Superior temporal gyrus (tissue), 1 donor: ENCODE data around the gene FBRSL1.
"Not testable (repeated sequence)": the region's sequence is repeated elsewhere in the genome, so short reads cannot be mapped to it uniquely, and the experiment has no call there.

Experiments used
- DNase-seq: peaks from one replicate; pipeline ENCODE4 v3.0.0-alpha.2; 2016; ENCODE audit errors: extremely low spot score

Gene FBRSL1

DNA sequence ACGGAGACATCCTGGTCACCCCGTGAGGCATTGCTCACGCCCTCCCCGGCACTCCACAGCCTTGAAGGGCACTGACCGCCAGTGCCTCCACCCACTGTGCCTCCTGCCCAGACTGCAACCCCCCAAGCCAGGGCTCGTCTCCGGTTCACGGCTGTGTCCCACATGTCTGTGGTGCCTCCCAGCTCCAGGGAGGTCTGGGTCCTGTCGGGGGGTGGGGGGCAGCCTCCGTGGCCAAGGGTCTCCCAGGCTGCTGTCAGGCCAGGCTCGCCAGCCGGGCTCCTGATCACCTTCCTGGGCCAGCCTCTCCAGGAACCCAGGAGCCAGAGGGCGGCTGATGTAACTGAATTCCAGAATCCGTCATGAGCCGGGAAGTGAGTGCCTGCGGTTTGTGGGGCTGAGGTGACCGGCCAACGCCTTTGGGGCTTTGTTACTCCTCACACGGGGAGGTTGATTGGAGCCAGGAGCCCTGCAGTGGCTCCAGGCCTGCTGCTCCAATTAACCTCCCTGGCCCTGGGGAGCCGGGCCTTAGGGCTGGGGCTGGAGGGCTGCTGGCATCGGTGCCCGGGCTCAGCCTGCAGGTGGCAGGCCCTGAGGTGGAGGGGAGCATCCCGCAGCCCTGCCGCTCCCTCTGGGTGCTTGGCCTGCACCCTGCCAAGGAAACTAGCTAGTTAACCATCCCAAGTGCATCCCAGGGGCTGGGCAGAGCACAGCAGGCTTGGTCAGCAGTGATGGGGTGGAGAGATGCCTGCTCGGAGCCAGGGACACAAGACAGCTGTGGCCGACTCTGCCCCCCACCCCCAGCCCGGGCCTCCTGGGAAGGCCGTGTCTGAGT, 36.4 kb upstream of the FBRSL1 start:
- DNase-seq, result no peak

- no peak for DNase-seq
Measured at GRCh38 chr12:132454193-132454932, 35.6 kb upstream of the FBRSL1 start.

DNA sequence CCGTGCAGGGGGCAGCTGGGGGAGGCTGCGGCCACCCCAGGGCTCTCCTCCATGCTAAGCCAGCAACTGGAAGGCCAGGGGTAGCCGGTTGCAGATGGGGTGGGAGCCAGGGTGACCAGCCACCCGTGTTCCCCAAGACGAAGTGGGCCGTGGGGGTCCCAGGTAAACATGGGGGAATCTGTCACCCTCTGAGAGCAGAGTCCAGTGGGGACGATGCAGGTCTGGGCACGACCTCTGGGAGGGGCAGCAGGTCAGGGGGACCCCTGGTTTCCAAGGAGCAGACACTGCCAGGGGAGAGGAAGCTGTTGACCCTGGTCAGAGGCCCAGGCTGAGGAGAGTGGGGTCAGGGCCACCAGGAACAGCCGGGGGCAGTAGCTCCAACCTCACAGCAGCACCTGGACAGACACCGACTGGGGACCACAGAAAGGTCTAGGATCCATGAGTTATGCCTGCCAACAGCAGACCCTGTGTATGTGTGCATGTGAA, 35.0 kb upstream of the FBRSL1 start:
- no peak for DNase-seq

DNA sequence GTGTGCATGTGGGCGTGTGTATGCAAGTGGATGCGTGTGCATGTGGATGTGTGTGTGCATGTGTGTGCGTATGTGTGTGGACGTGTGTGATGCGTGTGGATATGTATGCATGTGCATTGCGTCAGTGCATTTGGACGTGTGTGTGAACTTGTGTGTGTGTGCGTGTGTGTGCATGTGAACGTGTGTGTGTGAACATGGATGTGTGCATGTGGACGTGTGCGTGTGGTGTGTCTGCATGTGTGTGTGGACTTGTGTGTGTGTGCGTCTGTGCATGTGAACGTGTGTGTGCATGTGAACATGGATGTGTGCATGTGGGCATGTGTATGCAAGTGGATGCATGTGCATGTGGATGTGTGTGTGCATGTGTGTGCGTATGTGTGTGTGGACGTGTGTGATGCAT, 34.4 kb upstream of the FBRSL1 start:
- DNase-seq, result no peak

DNA sequence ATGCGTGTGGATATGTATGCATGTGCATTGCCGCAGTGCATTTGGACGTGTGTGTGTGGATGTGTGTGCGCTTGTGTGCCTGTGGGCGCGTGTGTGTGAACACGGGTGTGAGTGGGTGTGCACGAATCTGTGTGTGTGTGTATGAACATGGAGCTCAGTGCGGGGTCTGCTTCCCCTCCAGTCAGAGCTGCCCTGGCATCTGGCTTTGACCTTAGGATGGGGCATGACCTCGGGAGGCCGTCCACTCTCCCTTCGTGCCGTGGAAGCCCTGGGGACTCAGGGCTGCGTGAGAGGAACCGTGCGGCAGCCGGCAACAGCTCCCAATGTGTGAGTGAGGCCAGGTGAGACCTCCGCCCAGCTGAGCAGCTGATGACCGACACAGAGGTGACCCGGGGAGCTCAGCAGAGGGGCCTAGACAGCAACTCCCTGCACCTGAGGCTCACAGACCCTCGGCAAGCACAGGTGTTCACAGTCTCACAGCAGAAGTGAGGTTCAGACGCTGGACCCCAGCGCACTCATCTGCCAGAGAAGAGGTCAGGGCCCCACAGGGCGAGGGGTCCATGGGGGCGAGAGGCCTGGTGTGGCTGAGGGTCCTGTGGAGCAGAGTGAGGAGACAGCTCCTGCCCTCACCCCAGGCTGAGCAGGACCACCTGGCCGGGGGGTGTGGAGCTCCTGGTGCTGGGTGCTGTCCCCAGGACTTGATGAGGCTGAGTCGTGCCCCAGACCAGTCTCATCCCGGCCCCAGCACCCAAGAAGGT, 33.6 kb upstream of the FBRSL1 start:
- no peak for DNase-seq

GRCh38 chr12:132456944-132457495, 32.9 kb upstream of the FBRSL1 start:
- DNase-seq, result no peak

DNA sequence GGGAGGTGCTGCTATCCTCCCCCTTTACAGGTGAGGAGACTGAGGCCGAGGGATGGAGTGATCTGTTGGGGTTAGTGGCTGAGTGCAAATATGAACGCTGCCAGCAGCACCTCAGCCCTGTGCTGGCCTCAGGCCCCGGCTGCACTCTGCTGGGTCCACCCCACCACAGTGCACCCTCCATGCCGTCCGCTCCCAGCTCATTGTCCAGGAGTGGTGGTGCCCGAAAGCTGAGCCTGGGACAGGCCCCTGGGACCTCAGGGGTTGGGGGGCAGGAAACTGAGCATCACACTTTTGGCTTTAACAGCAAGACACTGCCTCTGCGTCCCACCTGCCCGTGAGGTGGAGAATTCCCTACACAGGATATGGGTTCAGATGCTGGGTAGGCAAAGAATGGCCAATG, 31.5 kb upstream of the FBRSL1 start:
- no peak for DNase-seq

DNA sequence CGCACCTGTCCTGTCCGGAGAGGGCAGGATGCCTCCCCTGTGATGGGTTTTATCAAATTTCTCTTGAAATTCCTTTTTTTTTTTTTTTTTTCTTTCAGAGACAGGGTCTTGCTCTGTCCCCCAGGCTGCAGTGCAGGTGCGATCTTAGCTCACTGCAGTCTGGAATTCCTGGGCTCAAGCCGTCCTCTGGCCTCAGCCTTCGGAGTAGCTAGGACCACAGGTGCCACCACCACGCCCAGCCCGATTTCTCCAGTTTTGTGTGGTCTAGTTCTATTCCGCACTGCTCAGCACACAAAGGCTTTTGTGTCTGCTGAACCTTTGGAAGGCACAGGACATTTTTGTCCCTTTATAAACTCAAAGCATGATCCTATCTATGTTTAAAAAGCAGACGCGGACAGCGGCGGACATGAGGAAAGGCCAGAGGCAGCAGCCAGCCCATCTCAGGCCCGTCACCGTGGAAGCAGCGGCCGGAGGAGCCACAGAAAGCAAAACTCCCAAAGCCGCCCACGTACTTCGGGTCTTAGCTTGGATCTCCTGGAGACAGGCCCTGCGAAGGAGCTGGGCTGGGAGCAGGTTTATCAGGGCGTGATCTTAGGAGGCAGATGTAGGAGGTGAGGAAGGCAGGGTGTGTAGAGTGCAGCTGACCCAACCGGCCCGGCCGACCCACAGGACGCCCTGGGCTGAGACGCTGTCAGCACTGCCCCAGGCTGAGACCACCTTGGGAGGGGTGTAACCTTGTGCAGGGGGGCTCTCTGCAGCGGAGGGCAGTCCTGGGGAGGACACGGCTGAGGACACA, 30.9 kb upstream of the FBRSL1 start:
- no peak for DNase-seq

- no peak for DNase-seq
Measured at GRCh38 chr12:132460571-132460970, 29.4 kb upstream of the FBRSL1 start.

DNA sequence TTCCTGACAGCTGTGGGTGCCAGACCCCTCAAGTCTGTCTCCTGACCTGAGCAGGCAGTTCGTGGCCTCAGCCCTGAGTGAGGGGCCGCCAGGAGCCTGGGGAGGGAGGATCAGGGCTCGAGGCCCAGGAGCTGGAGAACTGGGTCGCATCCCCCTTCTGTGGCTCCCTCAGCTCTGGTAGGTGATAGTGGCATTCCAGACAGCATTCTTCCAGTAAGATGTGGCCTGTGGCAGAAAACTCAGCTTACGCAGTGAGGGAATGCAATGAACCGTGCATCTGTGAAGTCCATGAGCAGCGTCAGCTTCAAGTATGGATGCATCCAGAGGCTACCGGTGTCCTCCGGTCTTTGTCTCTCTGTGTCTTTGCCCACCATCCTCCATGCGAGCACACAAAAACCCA, 28.4 kb upstream of the FBRSL1 start:
- no peak for DNase-seq

- no peak for DNase-seq
Measured at GRCh38 chr12:132462788-132463187, 27.2 kb upstream of the FBRSL1 start.

DNA sequence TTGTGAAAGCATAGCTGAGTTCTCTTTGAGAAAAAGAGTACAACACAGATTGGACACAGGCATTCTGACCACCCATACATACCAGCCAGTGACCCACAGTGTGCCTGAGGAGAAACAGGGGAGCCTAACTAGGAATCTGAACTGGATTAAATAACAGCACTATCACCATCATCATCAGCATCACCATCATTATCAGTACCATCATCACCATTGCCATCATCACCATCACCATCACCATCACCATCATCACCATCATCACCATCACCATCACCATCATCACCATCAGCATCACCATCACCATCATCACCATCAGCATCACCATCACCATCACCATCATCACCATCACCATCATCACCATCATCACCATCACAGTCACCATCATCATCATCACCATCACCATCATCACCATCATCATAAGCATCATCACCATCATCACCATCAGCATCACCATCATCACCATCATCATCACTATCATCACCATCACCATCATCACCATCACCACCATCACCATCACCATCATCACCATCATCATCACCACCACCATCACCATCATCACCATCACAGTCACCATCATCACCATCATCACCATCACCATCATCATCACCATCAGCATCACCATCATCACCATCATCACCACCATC, 26.5 kb upstream of the FBRSL1 start:
- DNase-seq, result not testable (repeated sequence)

DNA sequence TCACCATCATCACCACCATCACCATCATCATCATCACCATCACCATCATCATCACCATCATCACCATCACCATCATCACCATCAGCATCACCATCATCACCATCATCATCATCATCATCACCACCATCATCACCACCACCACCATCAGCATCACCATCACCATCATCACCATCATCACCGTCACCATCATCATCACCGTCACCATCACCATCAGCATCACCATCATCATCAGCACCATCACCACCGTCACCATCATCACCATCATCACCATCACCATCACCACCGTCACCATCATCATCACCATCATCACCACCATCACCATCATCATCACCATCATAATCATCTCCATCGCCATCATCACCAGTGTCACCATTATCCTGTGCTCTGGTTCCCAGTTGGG, 25.6 kb upstream of the FBRSL1 start:
- not testable (repeated sequence) for DNase-seq

DNA sequence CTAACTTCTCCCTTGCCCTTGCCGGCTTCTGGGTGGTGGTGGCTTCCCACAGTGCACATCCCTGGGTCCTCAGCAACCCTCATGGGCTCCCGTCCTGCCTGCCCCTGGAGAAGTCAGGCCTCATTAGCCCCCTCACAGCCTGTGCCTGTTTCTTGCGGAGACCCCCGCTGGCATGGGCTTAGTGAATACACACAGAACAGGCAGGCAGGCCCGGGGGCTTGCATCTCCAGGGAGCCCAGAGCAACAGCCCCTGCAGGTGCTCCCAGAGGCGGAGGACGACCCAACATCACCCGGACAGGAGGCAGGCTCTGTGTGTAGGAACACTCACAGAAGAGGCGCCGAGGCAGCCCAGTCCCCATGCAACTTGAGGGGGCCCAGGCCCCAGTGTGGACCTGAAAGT, 25.1 kb upstream of the FBRSL1 start:
- DNase-seq, result no peak

- no peak for DNase-seq
Measured at GRCh38 chr12:132465269-132466190, 24.4 kb upstream of the FBRSL1 start.

GRCh38 chr12:132466241-132467201, 23.4 kb upstream of the FBRSL1 start:
- DNase-seq, result no peak

DNA sequence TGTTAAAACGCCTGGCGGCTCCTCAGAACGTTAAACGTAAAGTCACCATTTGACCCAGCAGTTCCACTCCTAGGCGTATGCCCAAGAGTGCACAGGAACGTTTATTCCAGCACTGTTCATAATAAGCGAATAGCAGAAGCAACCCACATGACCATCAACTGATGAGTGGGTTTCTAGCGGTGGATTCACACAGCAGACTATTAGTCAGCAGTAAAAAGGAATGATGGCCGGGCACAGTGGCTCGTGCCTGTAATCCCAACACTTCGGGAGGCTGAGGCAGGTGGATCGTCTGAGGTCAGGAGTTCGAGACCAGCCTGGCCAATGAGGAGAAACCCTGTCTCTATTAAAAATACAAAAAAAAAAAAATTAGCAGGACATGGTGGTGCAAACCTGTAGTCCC, 22.4 kb upstream of the FBRSL1 start:
- DNase-seq, result no peak

GRCh38 chr12:132469423-132469822, 20.5 kb upstream of the FBRSL1 start:
- DNase-seq, result no peak
